Activated B cell treated with CpG ODN at 0.5 μM for 24 hours (primary cell): ENCODE results near the gene CYB5R3. TPM values are rescaled to one million over a fixed set of nuclear protein-coding genes. Genes with fewer than 3 reads are reported as not detected.
"Not testable (repeated sequence)": the region's sequence is repeated elsewhere in the genome, so short reads cannot be mapped to it uniquely, and the experiment has no call there.

ENCODE experiments used
- ATAC-seq: fragments of 200-7000 bp; cut with Tn5 transposase; one replicate; pipeline ENCODE4 v1.10.0; 2021; ENCODE audit warnings: low read depth, mild to moderate bottlenecking, moderate library complexity
- CTCF ChIA-PET: fragments of 350-600 bp; sonication (Branson Sonifier 250); formaldehyde crosslinking; loops from one replicate; lab custom pipeline; 2021; ENCODE audit warnings: antibody characterized with exemption; lab: Charles Lee
- POLR2A ChIA-PET: fragments of 350-600 bp; sonication (Branson Sonifier 250); formaldehyde crosslinking; loops from one replicate; lab custom pipeline; 2021; ENCODE audit warnings: antibody characterized with exemption; lab: Charles Lee
- DNase-seq: peaks from one replicate; pipeline ENCODE4 v3.0.0; 2022
- H3K27ac Mint-ChIP-seq: one replicate; pipeline ENCODE4 v1.8.0; 2020; ENCODE audit warnings: mixed read lengths
- H3K27me3 Mint-ChIP-seq: one replicate; pipeline ENCODE4 v1.8.0; 2021; ENCODE audit warnings: mixed read lengths
- H3K36me3 Mint-ChIP-seq: one replicate; pipeline ENCODE4 v1.8.0; 2021; ENCODE audit warnings: low read depth, mixed read lengths
- H3K4me1 Mint-ChIP-seq: one replicate; pipeline ENCODE4 v1.8.0; 2021; ENCODE audit warnings: mixed read lengths
- H3K4me3 Mint-ChIP-seq: one replicate; pipeline ENCODE4 v1.8.0; 2020; ENCODE audit warnings: mild to moderate bottlenecking, mixed read lengths
- H3K9me3 Mint-ChIP-seq: one replicate; pipeline ENCODE4 v1.8.0; 2020; ENCODE audit warnings: mixed read lengths
- CTCF ChIP-seq: fragments of 200-600 bp; IDR thresholded peaks from one replicate; pipeline ENCODE4 v1.8.0; 2022; ENCODE audit warnings: antibody characterized with exemption, mild to moderate bottlenecking
- intact Hi-C: fragments of 100-400 bp; cut with micrococcal nuclease; formaldehyde crosslinking; loops from one replicate; pipeline ENCODE4 v1.15.1; 2024
- total RNA-seq: library from RNA; stranded (reverse); gene quantifications from 2 replicates; pipeline ENCODE4 v1.2.3, GENCODE V29; 2022

Gene CYB5R3
- total RNA-seq, 1 donor from 2014 or later: 91.7 TPM

GRCh38 chr22:42683578-42684283 lies 34.5 kb upstream of the CYB5R3 start:
- H3K4me3 Mint-ChIP-seq: no peak overlapping the region
- H3K27ac Mint-ChIP-seq: no peak overlapping the region
- no peaks in the 10 kb centered on the region for H3K36me3 Mint-ChIP-seq
- H3K9me3 Mint-ChIP-seq: peaks cover 6% of the 10 kb centered on the region
- H3K4me1 Mint-ChIP-seq: peaks cover 6% of the 10 kb centered on the region
- no peaks in the 10 kb centered on the region for H3K27me3 Mint-ChIP-seq
- ChIA-PET POLR2A (interaction anchor here (0.6 to 1.4 kb wide), 3 partner anchors 21 to 299 kb away, joined by 3 read pairs; no protein-coding TSS in a partner anchor), CTCF (no interaction called here)
- DNase-seq (no peak), ATAC-seq (no peak)
- intact Hi-C loops: no loop called here
- no peak for TF ChIP-seq CTCF

DNA sequence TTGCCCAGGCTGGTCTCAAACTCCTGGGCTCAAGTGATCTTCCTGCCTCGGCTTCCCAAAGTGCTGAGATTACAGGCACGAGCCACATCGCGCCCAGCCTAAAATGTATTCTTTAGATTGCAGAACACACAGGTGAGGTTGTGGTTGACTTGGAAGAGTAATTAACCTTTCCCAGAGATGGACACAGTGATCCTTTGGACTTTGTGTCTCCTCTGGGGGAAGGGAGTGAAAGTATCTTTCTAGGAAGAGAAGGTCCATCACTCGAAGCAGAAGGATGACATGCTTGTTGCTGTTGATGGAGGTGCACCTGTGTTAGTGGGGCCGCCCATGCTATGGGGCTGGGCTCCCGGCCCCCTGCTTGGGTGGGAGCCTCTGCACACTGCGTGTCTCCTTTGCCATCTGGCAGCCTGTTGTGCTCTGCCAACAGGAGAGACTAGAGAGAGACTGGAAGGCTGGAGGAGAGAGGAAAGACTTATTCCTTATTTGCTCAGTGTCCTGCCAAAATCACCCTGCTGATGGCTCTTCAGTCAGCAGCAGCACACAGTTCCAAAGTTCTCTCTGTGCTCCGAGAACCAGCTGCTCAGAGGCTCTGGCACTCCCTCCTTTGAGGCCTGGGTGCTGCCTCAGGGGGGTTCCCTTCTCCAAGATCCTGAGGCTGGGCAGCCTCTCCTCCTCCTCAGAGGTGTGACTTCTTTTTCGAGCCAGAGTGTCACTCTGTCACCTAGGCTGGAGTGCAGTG lies 33.1 kb upstream of the CYB5R3 start:
- H3K4me1 Mint-ChIP-seq: peaks cover 6% of the 10 kb centered on the region
- ChIA-PET POLR2A (no interaction called here), CTCF (no interaction called here)
- H3K36me3 Mint-ChIP-seq: no peaks in the 10 kb centered on the region
- peaks cover 12% of the 10 kb centered on the region for H3K9me3 Mint-ChIP-seq
- intact Hi-C loops: no loop called here
- no peak overlapping the region for H3K4me3 Mint-ChIP-seq
- ATAC-seq: no peak
- DNase-seq: no peak
- TF ChIP-seq CTCF: no peak
- H3K27ac Mint-ChIP-seq: no peak overlapping the region
- H3K27me3 Mint-ChIP-seq: no peaks in the 10 kb centered on the region

- no peak for TF ChIP-seq CTCF
- ATAC-seq: no peak
- no peaks in the 10 kb centered on the region for H3K4me1 Mint-ChIP-seq
- H3K9me3 Mint-ChIP-seq: peaks cover 12% of the 10 kb centered on the region
- no peak for DNase-seq
- H3K27me3 Mint-ChIP-seq: no peaks in the 10 kb centered on the region
- H3K4me3 Mint-ChIP-seq: no peak overlapping the region
- no peaks in the 10 kb centered on the region for H3K36me3 Mint-ChIP-seq
- POLR2A ChIA-PET: interaction anchor here (0.7 kb wide), 1 partner anchor 36 kb away, joined by 8 read pairs; no protein-coding TSS in a partner anchor
- H3K27ac Mint-ChIP-seq: peak overlapping the region; percentile 30
- CTCF ChIA-PET: no interaction called here
- intact Hi-C loops: no loop called here
Observed at GRCh38 chr22:42680648-42681047, 31.5 kb upstream of the CYB5R3 start.

DNA sequence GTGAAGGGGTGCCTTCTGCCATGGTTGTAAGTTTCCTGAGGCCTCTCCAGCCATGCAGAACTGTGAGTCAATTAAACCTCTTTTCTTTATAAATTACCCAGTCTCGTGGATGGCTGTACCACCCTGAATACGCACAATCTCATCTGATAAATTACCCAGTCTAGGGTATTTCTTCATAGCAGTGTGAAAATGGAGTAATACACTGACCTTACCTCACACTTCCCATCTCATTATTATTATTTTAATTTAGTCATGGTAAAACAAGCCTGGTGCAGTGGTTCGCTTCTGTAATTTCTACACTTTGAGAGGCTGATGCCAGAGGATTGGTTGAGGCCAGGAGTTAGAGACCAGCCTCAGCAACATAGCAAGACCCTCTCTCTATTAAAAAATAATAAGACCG lies 30.5 kb upstream of the CYB5R3 start:
- no peak for ATAC-seq
- H3K9me3 Mint-ChIP-seq: peaks cover 12% of the 10 kb centered on the region
- no peak overlapping the region for H3K27ac Mint-ChIP-seq
- no peaks in the 10 kb centered on the region for H3K27me3 Mint-ChIP-seq
- no peaks in the 10 kb centered on the region for H3K36me3 Mint-ChIP-seq
- POLR2A ChIA-PET: interaction anchor here (0.6 kb wide), 1 partner anchor 53 kb away, joined by 10 read pairs; no protein-coding TSS in a partner anchor
- H3K4me1 Mint-ChIP-seq: no peaks in the 10 kb centered on the region
- intact Hi-C loops: no loop called here
- DNase-seq: no peak
- no peak for TF ChIP-seq CTCF
- CTCF ChIA-PET: no interaction called here
- no peak overlapping the region for H3K4me3 Mint-ChIP-seq

DNA sequence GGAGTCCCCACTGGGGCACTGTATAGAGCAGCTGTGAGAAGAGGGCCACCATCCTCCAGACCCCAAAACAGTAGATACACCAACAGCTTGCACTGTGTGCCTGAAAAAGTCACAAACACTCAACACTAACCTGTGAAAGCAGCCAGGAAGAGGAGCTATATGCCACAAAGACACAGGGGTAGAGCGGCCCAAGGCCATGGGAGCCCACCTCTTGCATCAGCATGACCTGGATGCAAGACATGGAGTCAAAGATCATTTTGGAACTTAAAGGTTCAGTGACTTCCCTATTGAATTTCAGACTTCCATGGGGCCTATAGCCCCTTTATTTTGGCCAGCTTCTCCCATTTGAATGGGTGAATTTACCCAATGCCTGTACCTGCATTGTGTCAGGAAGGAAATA lies 29.7 kb upstream of the CYB5R3 start:
- no peak for DNase-seq
- no peaks in the 10 kb centered on the region for H3K4me1 Mint-ChIP-seq
- no peaks in the 10 kb centered on the region for H3K36me3 Mint-ChIP-seq
- ChIA-PET POLR2A (interaction anchor here (0.6 kb wide), 1 partner anchor 16 kb away, joined by 3 read pairs; no protein-coding TSS in a partner anchor), CTCF (interaction anchor here (0.6 kb wide), 1 partner anchor 77 kb away, joined by 3 read pairs; no protein-coding TSS in a partner anchor)
- intact Hi-C loops: no loop called here
- peaks cover 12% of the 10 kb centered on the region for H3K9me3 Mint-ChIP-seq
- ATAC-seq: no peak
- no peaks in the 10 kb centered on the region for H3K27me3 Mint-ChIP-seq
- TF ChIP-seq CTCF: no peak
- H3K27ac Mint-ChIP-seq: no peak overlapping the region
- H3K4me3 Mint-ChIP-seq: no peak overlapping the region

- CTCF ChIA-PET, H3K4me1 Mint-ChIP-seq, intact Hi-C loops, H3K27ac Mint-ChIP-seq, POLR2A ChIA-PET, DNase-seq, H3K4me3 Mint-ChIP-seq, ATAC-seq, H3K36me3 Mint-ChIP-seq, H3K27me3 Mint-ChIP-seq: not testable (repeated sequence)
- peaks cover 12% of the 10 kb centered on the region for H3K9me3 Mint-ChIP-seq
Observed at GRCh38 chr22:42677936-42678335, 28.7 kb upstream of the CYB5R3 start.
